ENCODE results near the gene CHRNA5.
"Not testable (repeated sequence)": the region's sequence is repeated elsewhere in the genome, so short reads cannot be mapped to it uniquely, and the experiment has no call there.

Gene CHRNA5

DNA sequence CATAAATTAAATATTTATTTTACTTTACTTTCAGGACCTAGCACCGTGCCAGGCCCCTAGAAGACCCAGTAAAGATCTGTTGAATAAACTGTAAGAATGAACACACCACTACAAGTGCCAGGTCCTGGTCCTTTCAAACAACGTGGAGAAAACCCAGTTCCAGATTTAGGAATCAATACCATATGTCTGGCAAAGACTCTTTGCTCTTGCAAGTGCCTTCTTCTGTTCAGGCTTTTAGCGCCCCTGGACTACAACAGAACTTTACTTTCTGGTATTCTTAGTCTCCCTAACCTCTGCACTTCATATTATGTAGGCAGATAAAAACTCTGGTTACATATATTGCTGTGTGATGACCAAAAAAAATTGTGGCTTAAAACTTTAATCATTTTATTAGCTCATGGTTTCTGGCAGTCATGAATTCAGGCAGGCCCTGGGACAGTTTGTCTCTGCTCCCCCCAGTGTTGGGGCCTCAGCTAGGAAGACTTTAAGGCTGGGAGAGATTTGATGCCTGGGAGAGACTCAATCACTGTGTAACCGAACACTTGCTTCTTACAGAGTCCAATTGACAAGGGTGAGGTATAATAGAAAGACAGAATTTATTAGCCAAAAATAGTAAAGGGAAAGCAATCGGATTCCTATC lies 27.9 kb upstream of the CHRNA5 start:
- intact Hi-C loops (cut with DNase I; ENCODE audit: low total_unique reads), result no loop called here
- TF ChIP-seq, protein P1, sequence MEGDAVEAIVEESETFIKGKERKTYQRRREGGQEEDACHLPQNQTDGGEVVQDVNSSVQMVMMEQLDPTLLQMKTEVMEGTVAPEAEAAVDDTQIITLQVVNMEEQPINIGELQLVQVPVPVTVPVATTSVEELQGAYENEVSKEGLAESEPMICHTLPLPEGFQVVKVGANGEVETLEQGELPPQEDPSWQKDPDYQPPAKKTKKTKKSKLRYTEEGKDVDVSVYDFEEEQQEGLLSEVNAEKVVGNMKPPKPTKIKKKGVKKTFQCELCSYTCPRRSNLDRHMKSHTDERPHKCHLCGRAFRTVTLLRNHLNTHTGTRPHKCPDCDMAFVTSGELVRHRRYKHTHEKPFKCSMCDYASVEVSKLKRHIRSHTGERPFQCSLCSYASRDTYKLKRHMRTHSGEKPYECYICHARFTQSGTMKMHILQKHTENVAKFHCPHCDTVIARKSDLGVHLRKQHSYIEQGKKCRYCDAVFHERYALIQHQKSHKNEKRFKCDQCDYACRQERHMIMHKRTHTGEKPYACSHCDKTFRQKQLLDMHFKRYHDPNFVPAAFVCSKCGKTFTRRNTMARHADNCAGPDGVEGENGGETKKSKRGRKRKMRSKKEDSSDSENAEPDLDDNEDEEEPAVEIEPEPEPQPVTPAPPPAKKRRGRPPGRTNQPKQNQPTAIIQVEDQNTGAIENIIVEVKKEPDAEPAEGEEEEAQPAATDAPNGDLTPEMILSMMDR (IDR thresholded peaks at IDR 0.05), result no peak
- H3K36me3 ChIP-seq, result peaks cover 0 to 3% (median 0%) of the 10 kb centered on the region in 3 donors

DNA sequence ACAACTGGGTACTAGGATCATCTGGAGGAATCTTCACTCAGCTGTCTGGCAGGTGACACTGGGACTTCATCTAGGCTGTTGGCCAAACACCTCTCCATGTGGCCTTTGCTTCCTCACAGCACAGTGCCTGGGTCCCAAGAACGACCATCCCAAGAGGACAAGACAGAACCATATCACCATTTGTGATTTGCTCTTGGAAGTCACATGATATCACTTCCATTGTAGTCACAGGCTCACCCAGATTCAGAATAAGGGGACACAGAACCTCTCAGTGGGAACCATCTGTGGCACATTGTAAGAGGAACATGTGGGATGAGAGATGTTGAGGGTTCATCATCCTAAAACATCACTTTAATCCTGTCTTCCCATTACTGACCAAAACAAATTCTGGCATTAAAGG lies 27.0 kb upstream of the CHRNA5 start:
- H3K27me3 ChIP-seq, result no peaks in the 10 kb centered on the region
- peaks cover 4 to 8% (median 8%) of the 10 kb centered on the region in 3 donors for H3K36me3 ChIP-seq
- no peak for DNase-seq
- H3K9me3 ChIP-seq, result no peaks in the 10 kb centered on the region
- H3K4me3 ChIP-seq, result no peak overlapping the region
- TF ChIP-seq, protein P1 (IDR thresholded peaks at IDR 0.05), result no peak
- H3K4me1 ChIP-seq, result peaks cover 0 to 28% (median 12%) of the 10 kb centered on the region in 4 donors
- H3K27ac ChIP-seq, result no peak overlapping the region
- intact Hi-C loops (cut with DNase I; ENCODE audit: low total_unique reads), result no loop called here

More for the DNA sequence above, 27.9 kb upstream of the CHRNA5 start:
- Histone ChIP-seq H3K27ac (no peak overlapping the region), H3K4me1 (peaks cover 0 to 20% (median 11%) of the 10 kb centered on the region in 4 donors), H3K27me3 (no peaks in the 10 kb centered on the region), H3K4me3 (no peak overlapping the region), H3K9me3 (no peaks in the 10 kb centered on the region)
- DNase-seq, result no peak

DNA sequence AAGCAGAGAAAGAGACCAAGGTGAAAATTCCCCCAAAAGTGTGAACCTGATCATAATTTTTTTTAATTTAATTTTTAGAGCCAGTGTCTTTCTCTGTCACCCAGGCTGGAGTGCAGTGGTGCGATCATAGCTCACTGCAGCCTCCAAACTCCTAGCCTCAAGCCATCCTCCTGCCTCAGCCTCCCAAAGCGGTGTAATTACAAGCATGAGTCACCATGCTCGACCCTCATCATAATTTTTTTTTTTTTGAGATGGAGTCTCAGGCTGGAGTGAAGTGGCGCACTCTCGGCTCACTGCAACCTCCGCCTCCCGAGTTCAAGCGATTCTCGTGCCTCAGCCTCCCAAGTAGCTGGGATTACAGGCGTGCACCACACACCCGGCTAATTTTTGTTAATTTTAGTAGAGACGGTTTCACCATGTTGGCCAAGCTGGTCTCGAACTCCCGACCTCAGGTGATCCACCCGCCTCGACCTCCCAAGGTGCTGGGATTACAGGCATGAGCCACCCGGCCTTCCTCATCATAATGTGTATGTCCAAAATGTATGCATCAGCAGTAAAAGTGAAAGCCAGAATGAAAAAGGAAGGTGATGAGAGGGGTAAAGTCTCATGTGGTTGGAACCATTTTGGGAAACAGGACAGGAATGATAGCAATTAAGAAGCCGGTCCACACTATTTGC lies 25.7 kb upstream of the CHRNA5 start:
- DNase-seq; H3K9me3 ChIP-seq; intact Hi-C loops (cut with DNase I; ENCODE audit: low total_unique reads); H3K27me3 ChIP-seq: not testable (repeated sequence)
- Histone ChIP-seq H3K4me1 (peaks cover 0 to 28% (median 12%) of the 10 kb centered on the region in 4 donors), H3K27ac (peak overlapping the region; percentile 83 to 94), H3K4me3 (peak overlapping the region; percentile 65 to 89), H3K36me3 (peaks cover 15 to 17% (median 15%) of the 10 kb centered on the region in 3 donors)

DNA sequence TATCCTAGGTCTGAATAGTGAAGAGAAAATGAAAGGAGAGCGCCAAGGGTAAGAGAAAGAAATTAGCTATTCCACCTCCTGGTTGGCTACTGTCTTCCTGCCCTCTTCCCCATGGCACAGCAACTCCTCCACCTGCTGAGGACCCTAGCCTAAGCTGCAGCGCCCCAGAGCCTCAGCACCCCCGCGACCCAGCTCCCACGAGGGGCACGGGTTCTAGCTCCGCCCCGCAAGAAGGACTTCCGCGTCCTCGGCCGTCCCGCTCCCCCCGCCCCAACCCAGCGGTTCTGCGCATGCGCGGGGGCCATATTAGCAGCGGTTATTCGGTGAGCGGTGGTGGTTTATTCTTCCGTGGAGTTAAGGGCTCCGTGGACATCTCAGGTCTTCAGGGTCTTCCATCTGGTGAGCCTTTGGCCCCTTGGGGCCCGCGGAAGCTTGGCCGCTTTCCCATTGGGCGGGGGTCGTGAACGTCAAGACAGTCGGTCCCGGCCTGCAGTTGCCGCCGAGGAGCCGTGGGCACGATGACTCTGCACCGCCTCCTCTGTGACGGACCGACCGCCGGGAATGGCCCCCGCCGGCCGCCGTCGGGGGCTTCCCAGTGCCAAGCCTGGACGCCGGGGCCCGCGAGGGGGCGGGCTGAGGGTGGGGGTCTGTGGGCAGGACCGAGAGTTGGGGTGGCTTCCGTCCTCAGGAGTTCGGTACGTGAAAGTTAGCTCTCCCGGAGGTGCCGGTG lies 25.0 kb upstream of the CHRNA5 start, which contains the start of gene PSMA4:
PSMA4 (plus strand) TSS at position 304 of the 730 bp plus-strand sequence. CDS start 1,484 bp downstream, outside the sequence.
- Histone ChIP-seq H3K4me3 (peak within 1 kb of the TSS; percentile 65 to 89), H3K27me3 (no peaks in the 10 kb centered on the region), H3K9me3 (no peaks in the 10 kb centered on the region), H3K27ac (peak within 1 kb of the TSS; percentile 83 to 94), H3K4me1 (peaks cover 0 to 28% (median 12%) of the 10 kb centered on the region in 4 donors), H3K36me3 (peaks cover 22 to 24% (median 22%) of the 10 kb centered on the region in 3 donors)
- intact Hi-C loops (cut with DNase I; ENCODE audit: low total_unique reads), result no loop called here
- TF ChIP-seq, protein P1 (IDR thresholded peaks at IDR 0.05), result peak in 1 of 2 experiments; percentile 31
- DNase-seq, result peak; percentile 91 to 95

DNA sequence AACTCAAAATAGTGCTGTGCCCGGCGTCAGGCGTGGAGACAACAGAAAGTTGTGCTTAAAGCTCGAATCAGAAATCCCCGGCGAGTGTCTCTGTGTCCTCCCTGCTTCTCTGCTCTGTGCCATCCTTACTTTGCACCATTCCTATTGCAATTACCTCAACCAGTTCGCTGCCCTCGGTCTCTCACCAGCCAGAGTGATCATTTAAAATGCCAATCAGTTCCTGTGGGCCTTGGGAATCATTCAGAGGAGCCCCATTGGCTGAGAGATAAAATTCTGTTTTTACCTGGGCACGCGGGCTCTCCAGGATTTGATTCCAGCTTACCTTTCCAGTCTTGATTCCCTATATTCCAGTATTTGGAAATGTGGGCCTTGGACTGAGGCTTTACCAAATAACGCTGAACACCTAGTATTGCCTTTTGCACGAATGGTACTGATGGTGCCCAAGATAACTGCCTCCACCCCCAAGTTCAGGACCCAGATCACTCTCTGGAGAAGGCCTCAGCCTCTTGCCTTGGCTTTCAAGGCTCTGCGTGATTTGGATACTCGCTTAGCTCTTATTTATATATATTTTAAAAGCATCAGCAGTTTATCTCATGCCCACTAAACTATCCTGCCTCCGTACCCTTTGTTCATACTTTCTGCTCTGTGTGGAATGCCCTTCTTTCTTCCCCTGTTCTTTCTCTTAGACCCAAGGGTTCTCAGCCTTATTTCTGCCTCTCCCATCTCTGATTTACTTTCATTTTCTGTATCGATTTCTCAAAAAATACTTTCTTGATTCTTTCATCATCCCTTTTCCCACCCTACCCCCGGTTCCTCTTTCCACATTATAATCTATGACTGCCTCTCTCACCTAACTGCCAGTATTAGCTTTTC lies 24.2 kb upstream of the CHRNA5 start:
- peak overlapping the region; percentile 83 to 94 for H3K27ac ChIP-seq
- intact Hi-C loops (cut with DNase I; ENCODE audit: low total_unique reads), result no loop called here

More for the DNA sequence above, 24.2 kb upstream of the CHRNA5 start:
- Histone ChIP-seq H3K27me3 (no peaks in the 10 kb centered on the region), H3K4me3 (peak overlapping the region; percentile 65 to 89), H3K36me3 (peaks cover 30 to 32% (median 30%) of the 10 kb centered on the region in 3 donors), H3K4me1 (peaks cover 0 to 28% (median 12%) of the 10 kb centered on the region in 4 donors), H3K9me3 (no peaks in the 10 kb centered on the region)
- no peak for DNase-seq
- TF ChIP-seq, protein P1 (IDR thresholded peaks at IDR 0.05), result no peak
